ENCODE results near the gene RMND1. TPM values are rescaled to one million over a fixed set of nuclear protein-coding genes. Genes with fewer than 3 reads are reported as not detected.

The RMND1 gene
- total and polyA plus RNA-seq, 7 donors = 8.0 to 18.3 (median 11.6) TPM

DNA sequence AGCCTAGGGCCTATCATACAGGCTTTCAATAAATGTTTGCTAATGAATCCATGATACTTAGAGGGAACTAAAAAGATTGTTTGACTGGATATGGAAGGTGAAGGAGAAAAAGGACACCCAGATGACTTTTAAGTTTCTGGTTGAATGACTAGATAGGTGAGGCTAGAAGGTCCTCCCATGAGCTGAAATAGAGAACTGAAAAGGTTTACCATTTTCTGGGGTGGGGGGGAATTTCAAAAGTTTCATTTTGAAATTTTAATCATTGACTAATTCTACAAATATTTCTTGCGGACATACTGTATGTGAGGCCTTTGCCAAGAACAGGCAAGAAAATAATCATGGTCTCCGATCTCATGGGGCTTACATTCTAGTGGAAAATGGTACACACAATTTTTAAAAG lies 42.7 kb downstream of the RMND1 start:
- H3K4me1 ChIP-seq = peaks cover 3% of the 10 kb centered on the region
- peaks cover 5 to 43% of the 10 kb centered on the region in 2 donors for H3K36me3 ChIP-seq (ENCODE audit: insufficient read depth in 1 of 2, low read depth in 1 of 2)
- H3K27me3 ChIP-seq (ENCODE audit: insufficient read depth in 3 of 3, low read length in 2 of 3) = no peaks in the 10 kb centered on the region
- ATAC-seq (no peak), DNase-seq (no peak)
- intact Hi-C loops (cut with DNase I) = loop anchor here in 1 of 2 donors (5.0 kb wide), 1 partner anchor 38 kb away; no protein-coding TSS in a partner anchor
- no peak overlapping the region for H3K4me3 ChIP-seq
- 91 to 95% (median 95%) methylated on average over 2 of the region's 2 CpGs for WGBS, 3 donors
- TF ChIP-seq, protein P1, sequence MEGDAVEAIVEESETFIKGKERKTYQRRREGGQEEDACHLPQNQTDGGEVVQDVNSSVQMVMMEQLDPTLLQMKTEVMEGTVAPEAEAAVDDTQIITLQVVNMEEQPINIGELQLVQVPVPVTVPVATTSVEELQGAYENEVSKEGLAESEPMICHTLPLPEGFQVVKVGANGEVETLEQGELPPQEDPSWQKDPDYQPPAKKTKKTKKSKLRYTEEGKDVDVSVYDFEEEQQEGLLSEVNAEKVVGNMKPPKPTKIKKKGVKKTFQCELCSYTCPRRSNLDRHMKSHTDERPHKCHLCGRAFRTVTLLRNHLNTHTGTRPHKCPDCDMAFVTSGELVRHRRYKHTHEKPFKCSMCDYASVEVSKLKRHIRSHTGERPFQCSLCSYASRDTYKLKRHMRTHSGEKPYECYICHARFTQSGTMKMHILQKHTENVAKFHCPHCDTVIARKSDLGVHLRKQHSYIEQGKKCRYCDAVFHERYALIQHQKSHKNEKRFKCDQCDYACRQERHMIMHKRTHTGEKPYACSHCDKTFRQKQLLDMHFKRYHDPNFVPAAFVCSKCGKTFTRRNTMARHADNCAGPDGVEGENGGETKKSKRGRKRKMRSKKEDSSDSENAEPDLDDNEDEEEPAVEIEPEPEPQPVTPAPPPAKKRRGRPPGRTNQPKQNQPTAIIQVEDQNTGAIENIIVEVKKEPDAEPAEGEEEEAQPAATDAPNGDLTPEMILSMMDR (IDR thresholded peaks at IDR 0.05) = no peak
- no peaks in the 10 kb centered on the region for H3K9me3 ChIP-seq
- no peak overlapping the region for H3K27ac ChIP-seq

DNA sequence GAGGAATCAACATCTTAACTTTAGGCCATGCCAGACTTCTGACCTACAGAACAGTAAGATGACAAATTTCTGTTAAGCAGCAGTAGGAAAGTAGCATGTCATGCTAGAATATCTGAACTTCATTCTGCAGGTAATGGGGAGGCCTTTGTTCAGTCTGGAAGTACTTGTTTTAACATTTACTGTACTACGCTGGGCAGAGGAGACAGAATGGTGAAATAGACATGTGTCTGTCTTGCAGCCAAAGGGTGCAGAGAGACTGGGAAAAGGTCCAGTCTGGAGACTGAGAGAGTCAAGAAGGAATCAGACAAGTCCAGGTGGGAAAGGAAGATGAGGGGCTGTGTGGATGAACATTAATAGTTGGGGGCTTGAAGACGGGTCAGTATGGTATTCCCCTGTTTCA lies 43.1 kb downstream of the RMND1 start:
- Histone ChIP-seq H3K9me3 (no peaks in the 10 kb centered on the region), H3K27me3 (ENCODE audit: insufficient read depth in 3 of 3, low read length in 2 of 3) (no peaks in the 10 kb centered on the region), H3K36me3 (ENCODE audit: insufficient read depth in 1 of 2, low read depth in 1 of 2) (peaks cover 3 to 40% of the 10 kb centered on the region in 2 donors), H3K4me3 (no peak overlapping the region), H3K27ac (no peak overlapping the region), H3K4me1 (peaks cover 3% of the 10 kb centered on the region)
- DNase-seq (no peak), ATAC-seq (peak in 2 of 4 donors; percentile 52 to 54)
- TF ChIP-seq, protein P1 (IDR thresholded peaks at IDR 0.05) = no peak
- intact Hi-C loops (cut with DNase I) = loop anchor here in 1 of 2 donors (5.0 kb wide), 1 partner anchor 38 kb away; no protein-coding TSS in a partner anchor
- WGBS, 3 donors = 55 to 76% (median 73%) methylated on average over 2 of the region's 2 CpGs

DNA sequence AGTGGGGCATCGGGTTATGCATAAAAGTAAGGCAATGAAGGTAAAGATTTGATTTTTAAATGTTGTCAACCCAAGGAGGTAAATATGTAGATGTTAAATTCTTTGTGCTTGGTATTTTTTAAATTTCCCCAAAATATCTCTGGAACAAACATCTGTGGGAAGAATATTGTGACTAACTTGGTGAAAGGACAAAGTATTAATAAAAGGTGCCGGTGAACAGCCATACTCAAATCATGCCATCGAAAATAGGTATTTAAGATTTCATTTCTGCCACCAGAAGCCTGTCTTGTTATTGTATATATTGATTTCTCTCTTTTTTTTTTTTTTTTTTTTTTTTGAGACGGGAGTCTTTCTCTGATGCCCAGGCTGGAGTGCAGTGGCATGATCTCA lies 48.0 kb downstream of the RMND1 start:
- TF ChIP-seq, protein P1 (IDR thresholded peaks at IDR 0.05) = no peak
- Histone ChIP-seq H3K4me3 (no peak overlapping the region), H3K27ac (no peak overlapping the region), H3K27me3 (ENCODE audit: insufficient read depth in 3 of 3, low read length in 2 of 3) (no peaks in the 10 kb centered on the region), H3K4me1 (peaks cover 13% of the 10 kb centered on the region), H3K36me3 (ENCODE audit: insufficient read depth in 1 of 2, low read depth in 1 of 2) (peaks cover 0 to 35% of the 10 kb centered on the region in 2 donors), H3K9me3 (no peaks in the 10 kb centered on the region)
- intact Hi-C loops (cut with DNase I) = no loop called here
- 78 to 96% (median 83%) methylated on average over 4 of the region's 4 CpGs for WGBS, 3 donors
- ATAC-seq (no peak), DNase-seq (no peak)

DNA sequence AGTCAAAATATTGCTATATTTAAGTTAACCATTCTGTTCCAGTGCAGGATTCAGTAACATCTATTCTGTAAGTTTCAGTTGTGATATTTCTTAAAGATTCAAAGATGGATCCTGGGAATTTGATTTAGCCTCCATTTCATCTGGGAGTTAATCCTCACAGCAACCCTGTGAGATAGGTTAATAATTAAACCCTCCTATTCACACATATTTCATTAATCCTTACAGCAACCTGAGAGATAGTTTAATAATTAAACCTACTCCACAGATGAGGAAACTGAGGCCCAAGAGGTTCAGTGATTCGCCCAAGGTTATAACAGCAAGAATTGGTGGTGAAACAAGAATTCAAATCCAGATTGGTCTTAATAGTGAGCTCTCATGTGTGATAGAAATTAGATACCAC lies 49.7 kb downstream of the RMND1 start:
- Histone ChIP-seq H3K4me3 (no peak overlapping the region), H3K36me3 (ENCODE audit: insufficient read depth in 1 of 2, low read depth in 1 of 2) (peaks cover 0 to 33% of the 10 kb centered on the region in 2 donors), H3K27me3 (ENCODE audit: insufficient read depth in 3 of 3, low read length in 2 of 3) (no peaks in the 10 kb centered on the region), H3K27ac (no peak overlapping the region), H3K4me1 (peaks cover 15% of the 10 kb centered on the region), H3K9me3 (no peaks in the 10 kb centered on the region)
- TF ChIP-seq, protein P1 (IDR thresholded peaks at IDR 0.05) = no peak
- 92 to 100% (median 95%) methylated on average over 1 of the region's 1 CpG for WGBS, 3 donors
- intact Hi-C loops (cut with DNase I) = no loop called here
- DNase-seq = no peak
- ATAC-seq = no peak

DNA sequence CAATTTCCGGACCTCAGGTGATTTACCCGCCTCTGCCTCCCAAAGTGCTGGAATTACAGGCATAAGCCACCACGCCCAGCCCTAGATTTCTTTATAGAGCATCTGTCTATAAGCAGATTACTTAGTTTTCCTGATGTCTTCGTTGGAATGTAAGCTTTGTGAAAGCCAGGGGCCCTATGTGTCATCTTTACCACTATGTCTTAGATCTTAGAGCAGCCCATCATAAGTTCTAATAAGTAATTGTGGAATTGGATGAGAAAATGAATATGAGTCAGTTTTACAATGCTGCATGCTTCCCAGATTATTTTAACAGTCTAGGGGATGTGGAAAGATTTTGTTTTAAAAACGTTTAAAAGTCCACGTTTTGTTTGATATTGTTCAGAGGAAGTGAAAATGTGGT lies 51.5 kb downstream of the RMND1 start:
- 77 to 88% (median 81%) methylated on average over 6 of the region's 6 CpGs for WGBS, 3 donors
- Histone ChIP-seq H3K27ac (no peak overlapping the region), H3K4me3 (no peak overlapping the region), H3K36me3 (ENCODE audit: insufficient read depth in 1 of 2, low read depth in 1 of 2) (peaks cover 0 to 21% of the 10 kb centered on the region in 2 donors), H3K9me3 (no peaks in the 10 kb centered on the region), H3K27me3 (ENCODE audit: insufficient read depth in 3 of 3, low read length in 2 of 3) (no peaks in the 10 kb centered on the region), H3K4me1 (peaks cover 19% of the 10 kb centered on the region)
- TF ChIP-seq, protein P1 (IDR thresholded peaks at IDR 0.05) = no peak
- intact Hi-C loops (cut with DNase I) = no loop called here
- DNase-seq (no peak), ATAC-seq (no peak)
